Liver (tissue), 3 donors: ENCODE measurements around the gene KDM2B.

ENCODE experiments used
- JUND ChIP-seq, 2 donors: IDR thresholded peaks; 2 replicates each; pipeline ENCODE4 v1.6.1; 2016; ENCODE audit warnings: antibody characterized with exemption in 2 of 2
- RXRA ChIP-seq, 2 donors: IDR thresholded peaks; 2 replicates each; pipeline ENCODE4 v1.6.1; 2017 to 2018; ENCODE audit warnings: antibody characterized with exemption in 2 of 2, mild to moderate bottlenecking in 1 of 2
- TAF1 ChIP-seq: conservative IDR thresholded peaks from 2 replicates; pipeline ENCODE4 v1.6.1; 2016; ENCODE audit warnings: antibody characterized with exemption, mild to moderate bottlenecking
- YY1 ChIP-seq: IDR thresholded peaks from 2 replicates; pipeline ENCODE4 v1.6.1; 2016; ENCODE audit warnings: antibody characterized with exemption, mild to moderate bottlenecking
- TF ChIP-seq, protein P1 (sequence below): fragments of 150-350 bp; IDR thresholded peaks from 2 replicates; pipeline ENCODE4 v1.5.1; 2017; ENCODE audit warnings: improper control_type of control experiment, low read depth, low read length; ENCODE audit not compliant: missing input control
- donor health status: healthy.
- donor health status: healthy.

- TF ChIP-seq, protein P1, sequence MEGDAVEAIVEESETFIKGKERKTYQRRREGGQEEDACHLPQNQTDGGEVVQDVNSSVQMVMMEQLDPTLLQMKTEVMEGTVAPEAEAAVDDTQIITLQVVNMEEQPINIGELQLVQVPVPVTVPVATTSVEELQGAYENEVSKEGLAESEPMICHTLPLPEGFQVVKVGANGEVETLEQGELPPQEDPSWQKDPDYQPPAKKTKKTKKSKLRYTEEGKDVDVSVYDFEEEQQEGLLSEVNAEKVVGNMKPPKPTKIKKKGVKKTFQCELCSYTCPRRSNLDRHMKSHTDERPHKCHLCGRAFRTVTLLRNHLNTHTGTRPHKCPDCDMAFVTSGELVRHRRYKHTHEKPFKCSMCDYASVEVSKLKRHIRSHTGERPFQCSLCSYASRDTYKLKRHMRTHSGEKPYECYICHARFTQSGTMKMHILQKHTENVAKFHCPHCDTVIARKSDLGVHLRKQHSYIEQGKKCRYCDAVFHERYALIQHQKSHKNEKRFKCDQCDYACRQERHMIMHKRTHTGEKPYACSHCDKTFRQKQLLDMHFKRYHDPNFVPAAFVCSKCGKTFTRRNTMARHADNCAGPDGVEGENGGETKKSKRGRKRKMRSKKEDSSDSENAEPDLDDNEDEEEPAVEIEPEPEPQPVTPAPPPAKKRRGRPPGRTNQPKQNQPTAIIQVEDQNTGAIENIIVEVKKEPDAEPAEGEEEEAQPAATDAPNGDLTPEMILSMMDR, result no peak
- TF ChIP-seq JUND (IDR thresholded peaks at IDR 0.05) (no peak), YY1 (no peak), RXRA (IDR thresholded peaks at IDR 0.05) (no peak), TAF1 (no peak)
These were observed 61.6 kb downstream of the KDM2B start for GRCh38 chr12:121519227-121519626.
